ENCODE measurements around the gene ADAMTSL5. TPM values are rescaled to one million over a fixed set of nuclear protein-coding genes. Genes with fewer than 3 reads are reported as not detected.

Gene ADAMTSL5
- total and polyA plus RNA-seq, 2 of the 8 experiments (the other 6 are each of a cell fraction or from before 2014, with no cell fraction given) = 0.82 to 0.99 TPM

DNA sequence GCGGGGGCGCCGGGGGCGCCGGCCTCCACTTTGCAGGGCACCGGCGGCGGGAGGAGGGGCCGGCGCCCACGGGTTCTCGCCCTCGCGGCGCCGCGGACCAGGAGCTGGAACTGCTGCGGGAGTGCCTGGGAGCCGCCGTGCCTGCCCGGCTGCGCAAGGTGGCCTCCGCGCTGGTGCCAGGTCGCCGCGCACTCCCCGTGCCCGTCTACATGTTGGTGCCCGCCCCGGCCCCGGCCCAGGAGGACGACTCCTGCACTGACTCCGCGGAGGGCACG is 45.7 kb downstream of the ADAMTSL5 start:
- no peak for DNase-seq (ENCODE audit: low read depth in 1 of 2, low spot score in 2 of 2)
- Histone ChIP-seq H2BK5ac (ENCODE audit: low read depth, low read length) (no peak overlapping the region), H2AFZ (ENCODE audit: low read length) (no peak overlapping the region), H3K27ac (ENCODE audit: low read depth, low read length) (no peak overlapping the region), H4K91ac (replicated peaks; ENCODE audit: insufficient read length, low read length) (no peak overlapping the region), H3K79me1 (ENCODE audit: low read depth, low read length) (no peaks in the 10 kb centered on the region), H2AK5ac (ENCODE audit: low read depth, low read length) (no peak overlapping the region), H2BK120ac (replicated peaks; ENCODE audit: low read depth, low read length) (no peak overlapping the region), H3K36me3 (ENCODE audit: control insufficient read depth in 2 of 4, insufficient read depth in 4 of 4, low read length in 3 of 4) (peaks cover 0 to 41% (median 0%) of the 10 kb centered on the region in 4 experiments; a peak in 2 of 8 replicates), H4K5ac (ENCODE audit: insufficient read length, low read depth, low read length) (no peak overlapping the region), H3K4me3 (ENCODE audit: extremely low read depth in 1 of 4, insufficient read depth in 2 of 4, low read depth in 3 of 4, low read length in 4 of 4) (peak overlapping the region in 3 of 4 experiments; percentile 11 to 51 (median 23); a peak in 5 of 8 replicates), H3K27me3 (replicated peaks in 1 of 4; ENCODE audit: control insufficient read depth in 3 of 4, extremely low read depth in 1 of 4, insufficient read depth in 3 of 4, low read length in 3 of 4) (peaks cover 65 to 82% (median 81%) of the 10 kb centered on the region in 4 experiments), H4K8ac (ENCODE audit: extremely low read depth, insufficient read depth, low read length) (peak overlapping the region; percentile 85; the same call in 1 of the 2 replicates), H3K18ac (ENCODE audit: extremely low read depth, low read length) (no peak overlapping the region), H3K56ac (replicated peaks; ENCODE audit: insufficient read length, low read depth, low read length) (no peak overlapping the region), H2BK15ac (ENCODE audit: low read length) (no peak overlapping the region), H3K23ac (ENCODE audit: insufficient read length) (no peak overlapping the region), H2BK12ac (ENCODE audit: low read depth, low read length) (no peak overlapping the region), H3K79me2 (ENCODE audit: control insufficient read depth in 1 of 2, insufficient read depth in 2 of 2, low read length in 2 of 2) (no peaks in the 10 kb centered on the region), H3K4me1 (replicated peaks in 1 of 4; ENCODE audit: control insufficient read depth in 3 of 4, insufficient read depth in 4 of 4, low read length in 3 of 4) (peaks cover 0 to 51% (median 26%) of the 10 kb centered on the region in 4 experiments; a peak in 5 of 7 replicates), H3K4me2 (ENCODE audit: insufficient read depth in 1 of 2, low read depth in 2 of 2, low read length in 2 of 2) (peak overlapping the region; percentile 64 to 86), H3K4ac (replicated peaks; ENCODE audit: insufficient read length, low read depth, low read length) (no peak overlapping the region), H3K23me2 (ENCODE audit: low read depth, low read length) (peaks cover 13% of the 10 kb centered on the region; the same call in 1 of the 2 replicates), H3K14ac (ENCODE audit: insufficient read length) (no peak overlapping the region), H2BK20ac (ENCODE audit: low read length) (no peak overlapping the region), H4K20me1 (replicated peaks in 1 of 2; ENCODE audit: control insufficient read depth in 1 of 2, insufficient read depth in 2 of 2, low read length in 2 of 2) (peaks cover 15 to 42% of the 10 kb centered on the region in 2 experiments), H3K9me3 (ENCODE audit: insufficient read depth in 2 of 2, low read depth in 1 of 2, low read length in 1 of 2) (peaks cover 0 to 7% of the 10 kb centered on the region in 2 experiments; a peak in 1 of 4 replicates), H3K9ac (replicated peaks in 1 of 4; ENCODE audit: extremely low read depth in 1 of 4, low read depth in 3 of 4, low read length in 3 of 4) (no peak overlapping the region)
- WGBS, 2 experiments (ENCODE audit: extremely low coverage in 1 of 2, insufficient coverage in 1 of 2, insufficient read length in 1 of 2, insufficient replicate concordance in 2 of 2, low coverage in 1 of 2, low lambda C conversion rate in 2 of 2, missing lambda C conversion rate in 1 of 2) = 12% methylated on average over 32 of the region's 36 CpGs; no CpG with 5 or more reads in 1 of the 2 experiments
- no peak for FAIRE-seq
- TF ChIP-seq SUZ12 (IDR thresholded peaks at IDR 0.05; ENCODE audit: low read length) (peak; percentile 45), EZH2 (IDR thresholded peaks at IDR 0.05; ENCODE audit: low read depth, low read length, severe bottlenecking) (peak; percentile 61), RBBP5 (IDR thresholded peaks at IDR 0.05; ENCODE audit: borderline replicate concordance, low read depth, low read length) (no peak)
- ChIA-PET POLR2A (ENCODE audit: partially characterized antibody) (interaction anchor here (0.7 to 5.5 kb wide), 11 partner anchors 8 to 397 kb away, joined by 3 to 72 read pairs (median 5); partner anchors contain the start of genes APC2 and CIRBP), CTCF (ENCODE audit: partially characterized antibody) (interaction anchor here (0.9 to 5.5 kb wide), 9 partner anchors 10 to 391 kb away, joined by 3 to 53 read pairs (median 6); no protein-coding TSS in a partner anchor)
